Activated B cell treated with CpG ODN at 0.5 μM for 24 hours (primary cell): ENCODE measurements around the gene PRKN. TPM values are rescaled to one million over a fixed set of nuclear protein-coding genes. Genes with fewer than 3 reads are reported as not detected.

Experiments
- ATAC-seq: fragments of 200-7000 bp; cut with Tn5 transposase; one replicate; pipeline ENCODE4 v1.10.0; 2021; ENCODE audit warnings: low read depth, mild to moderate bottlenecking, moderate library complexity
- CTCF ChIA-PET: fragments of 350-600 bp; sonication (Branson Sonifier 250); formaldehyde crosslinking; loops from one replicate; lab custom pipeline; 2021; ENCODE audit warnings: antibody characterized with exemption; lab: Charles Lee
- POLR2A ChIA-PET: fragments of 350-600 bp; sonication (Branson Sonifier 250); formaldehyde crosslinking; loops from one replicate; lab custom pipeline; 2021; ENCODE audit warnings: antibody characterized with exemption; lab: Charles Lee
- DNase-seq: peaks from one replicate; pipeline ENCODE4 v3.0.0; 2022
- H3K27ac Mint-ChIP-seq: one replicate; pipeline ENCODE4 v1.8.0; 2020; ENCODE audit warnings: mixed read lengths
- H3K27me3 Mint-ChIP-seq: one replicate; pipeline ENCODE4 v1.8.0; 2021; ENCODE audit warnings: mixed read lengths
- H3K36me3 Mint-ChIP-seq: one replicate; pipeline ENCODE4 v1.8.0; 2021; ENCODE audit warnings: low read depth, mixed read lengths
- H3K4me1 Mint-ChIP-seq: one replicate; pipeline ENCODE4 v1.8.0; 2021; ENCODE audit warnings: mixed read lengths
- H3K4me3 Mint-ChIP-seq: one replicate; pipeline ENCODE4 v1.8.0; 2020; ENCODE audit warnings: mild to moderate bottlenecking, mixed read lengths
- H3K9me3 Mint-ChIP-seq: one replicate; pipeline ENCODE4 v1.8.0; 2020; ENCODE audit warnings: mixed read lengths
- CTCF ChIP-seq: fragments of 200-600 bp; IDR thresholded peaks from one replicate; pipeline ENCODE4 v1.8.0; 2022; ENCODE audit warnings: antibody characterized with exemption, mild to moderate bottlenecking
- intact Hi-C: fragments of 100-400 bp; cut with micrococcal nuclease; formaldehyde crosslinking; loops from one replicate; pipeline ENCODE4 v1.15.1; 2024
- total RNA-seq: library from RNA; stranded (reverse); gene quantifications from 2 replicates; pipeline ENCODE4 v1.2.3, GENCODE V29; 2022

PRKN gene
- total RNA-seq, 1 donor from 2014 or later = 2.3 TPM

GRCh38 chr6:161663682-161664081, 1063.9 kb downstream of the PRKN start:
- no peaks in the 10 kb centered on the region for H3K4me1 Mint-ChIP-seq
- peaks cover 4% of the 10 kb centered on the region for H3K9me3 Mint-ChIP-seq
- TF ChIP-seq CTCF = no peak
- CTCF ChIA-PET = no interaction called here
- H3K36me3 Mint-ChIP-seq = no peaks in the 10 kb centered on the region
- intact Hi-C loops = no loop called here
- no peak overlapping the region for H3K27ac Mint-ChIP-seq
- ATAC-seq = no peak
- H3K4me3 Mint-ChIP-seq = no peak overlapping the region
- no peaks in the 10 kb centered on the region for H3K27me3 Mint-ChIP-seq
- no peak for DNase-seq
- POLR2A ChIA-PET = no interaction called here

GRCh38 chr6:161660666-161661571, 1066.6 kb downstream of the PRKN start:
- no peaks in the 10 kb centered on the region for H3K27me3 Mint-ChIP-seq
- no peak for DNase-seq
- intact Hi-C loops = no loop called here
- H3K9me3 Mint-ChIP-seq = peaks cover 4% of the 10 kb centered on the region
- no peak for TF ChIP-seq CTCF
- no peaks in the 10 kb centered on the region for H3K4me1 Mint-ChIP-seq
- H3K27ac Mint-ChIP-seq = no peak overlapping the region
- H3K36me3 Mint-ChIP-seq = no peaks in the 10 kb centered on the region
- ChIA-PET CTCF (no interaction called here), POLR2A (no interaction called here)
- no peak for ATAC-seq
- H3K4me3 Mint-ChIP-seq = no peak overlapping the region

- H3K27me3 Mint-ChIP-seq = no peaks in the 10 kb centered on the region
- ChIA-PET POLR2A (no interaction called here), CTCF (no interaction called here)
- no peak overlapping the region for H3K27ac Mint-ChIP-seq
- H3K4me1 Mint-ChIP-seq = no peaks in the 10 kb centered on the region
- no peaks in the 10 kb centered on the region for H3K9me3 Mint-ChIP-seq
- intact Hi-C loops = no loop called here
- no peak for DNase-seq
- TF ChIP-seq CTCF = no peak
- ATAC-seq = no peak
- H3K4me3 Mint-ChIP-seq = no peak overlapping the region
- no peaks in the 10 kb centered on the region for H3K36me3 Mint-ChIP-seq
Measured at GRCh38 chr6:161658211-161658610, 1069.4 kb downstream of the PRKN start.

DNA sequence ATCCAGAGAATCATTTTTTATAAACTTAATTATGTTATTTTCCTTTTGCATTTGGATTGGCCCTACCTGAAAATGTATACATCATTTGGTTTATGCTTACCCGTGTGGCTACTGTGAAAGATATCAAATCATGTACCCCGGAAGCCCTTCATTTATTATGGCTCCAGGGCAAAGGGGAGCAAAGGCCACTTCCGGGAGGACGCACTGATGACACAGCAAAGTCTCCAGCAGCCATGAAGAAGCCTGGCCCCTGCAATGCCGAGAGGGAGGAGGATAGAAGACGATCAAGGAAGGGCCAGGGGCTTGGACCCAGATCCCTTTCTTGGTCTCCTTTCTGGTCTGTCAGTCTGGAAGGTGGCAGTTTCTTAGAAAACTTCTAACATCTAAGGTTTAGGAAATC, 1073.4 kb downstream of the PRKN start:
- ATAC-seq (no peak), DNase-seq (no peak)
- POLR2A ChIA-PET = no interaction called here
- no peak overlapping the region for H3K27ac Mint-ChIP-seq
- H3K36me3 Mint-ChIP-seq = no peaks in the 10 kb centered on the region
- no peak for TF ChIP-seq CTCF
- H3K4me1 Mint-ChIP-seq = no peaks in the 10 kb centered on the region
- H3K27me3 Mint-ChIP-seq = no peaks in the 10 kb centered on the region
- intact Hi-C loops = no loop called here
- CTCF ChIA-PET = no interaction called here
- no peak overlapping the region for H3K4me3 Mint-ChIP-seq
- peaks cover 2% of the 10 kb centered on the region for H3K9me3 Mint-ChIP-seq

- no peak for ATAC-seq
- intact Hi-C loops = no loop called here
- H3K9me3 Mint-ChIP-seq = peaks cover 2% of the 10 kb centered on the region
- H3K4me3 Mint-ChIP-seq = no peak overlapping the region
- no peaks in the 10 kb centered on the region for H3K36me3 Mint-ChIP-seq
- CTCF ChIA-PET = no interaction called here
- no peak overlapping the region for H3K27ac Mint-ChIP-seq
- TF ChIP-seq CTCF = no peak
- H3K27me3 Mint-ChIP-seq = no peaks in the 10 kb centered on the region
- POLR2A ChIA-PET = no interaction called here
- no peak for DNase-seq
- no peaks in the 10 kb centered on the region for H3K4me1 Mint-ChIP-seq
Measured at GRCh38 chr6:161651949-161652348, 1075.6 kb downstream of the PRKN start.
